Measurements from ENCODE around the gene ZNF532. TPM values are rescaled to one million over a fixed set of nuclear protein-coding genes. Genes with fewer than 3 reads are reported as not detected.

Gene ZNF532
- total RNA-seq, 1 donor: 42.6 TPM

GRCh38 chr18:58862851-58863538 is 1.7 kb upstream of the ZNF532 start:
- peak overlapping the region; percentile 58 for H3K4me3 ChIP-seq (ENCODE audit: low read depth, low read length)
- peak; percentile 66 for DNase-seq (ENCODE audit: low read depth)
- TF ChIP-seq CTCF (IDR thresholded peaks at IDR 0.05; ENCODE audit: insufficient read depth, low read length): no peak

- peak overlapping the region; percentile 57 for H3K4me3 ChIP-seq (ENCODE audit: low read depth, low read length)
- DNase-seq (ENCODE audit: low read depth): no peak
- TF ChIP-seq CTCF (IDR thresholded peaks at IDR 0.05; ENCODE audit: insufficient read depth, low read length): no peak
These were observed 1.0 kb upstream of the ZNF532 start for GRCh38 chr18:58863539-58864145.

- TF ChIP-seq CTCF (IDR thresholded peaks at IDR 0.05; ENCODE audit: insufficient read depth, low read length): no peak
These were observed 435 bp downstream of the ZNF532 start for GRCh38 chr18:58865033-58865590.

GRCh38 chr18:58865701-58866065 is 1.0 kb downstream of the ZNF532 start:
- no peak for TF ChIP-seq CTCF (IDR thresholded peaks at IDR 0.05; ENCODE audit: insufficient read depth, low read length)
- no peak for DNase-seq (ENCODE audit: low read depth)
- no peak overlapping the region for H3K4me3 ChIP-seq (ENCODE audit: low read depth, low read length)

More at GRCh38 chr18:58865033-58865590, 435 bp downstream of the ZNF532 start:
- DNase-seq (ENCODE audit: low read depth): no peak
- H3K4me3 ChIP-seq (ENCODE audit: low read depth, low read length): peak overlapping the region; percentile 57

- TF ChIP-seq CTCF (IDR thresholded peaks at IDR 0.05; ENCODE audit: insufficient read depth, low read length): no peak
- no peak for DNase-seq (ENCODE audit: low read depth)
- peak overlapping the region; percentile 13 for H3K4me3 ChIP-seq (ENCODE audit: low read depth, low read length)
These were observed 1.5 kb downstream of the ZNF532 start for GRCh38 chr18:58866066-58866772.

GRCh38 chr18:58866773-58867150 is 2.1 kb downstream of the ZNF532 start:
- no peak for TF ChIP-seq CTCF (IDR thresholded peaks at IDR 0.05; ENCODE audit: insufficient read depth, low read length)
- no peak for DNase-seq (ENCODE audit: low read depth)
- peak overlapping the region; percentile 13 for H3K4me3 ChIP-seq (ENCODE audit: low read depth, low read length)
